ENCODE measurements around the gene IFTAP.

The IFTAP gene

GRCh38 chr11:36598051-36598450 is 3.7 kb downstream of the IFTAP start, which contains the start of gene RAG2:
TSS of gene RAG2 (minus strand) at chr11:36598236. CDS start at chr11:36594168, 4,068 bp downstream.
- no peak for DNase-seq (ENCODE audit: low spot score)

GRCh38 chr11:36600180-36600579 is 5.9 kb downstream of the IFTAP start:
- DNase-seq (ENCODE audit: low spot score): peak; percentile 28

- no peak for DNase-seq (ENCODE audit: low spot score)
These were observed 6.9 kb downstream of the IFTAP start for GRCh38 chr11:36601155-36601554.

GRCh38 chr11:36602135-36602534 is 7.8 kb downstream of the IFTAP start:
- no peak for DNase-seq (ENCODE audit: low spot score)

- DNase-seq (ENCODE audit: low spot score): no peak
These were observed 11.2 kb downstream of the IFTAP start for GRCh38 chr11:36605221-36606216.

- no peak for DNase-seq (ENCODE audit: low spot score)
These were observed 14.3 kb downstream of the IFTAP start for GRCh38 chr11:36608491-36609199.

- DNase-seq (ENCODE audit: low spot score): no peak
These were observed 15.1 kb downstream of the IFTAP start for GRCh38 chr11:36609383-36609782.

GRCh38 chr11:36615826-36616225 is 21.5 kb downstream of the IFTAP start:
- DNase-seq (ENCODE audit: low spot score): no peak

GRCh38 chr11:36617543-36618362 is 23.5 kb downstream of the IFTAP start:
- DNase-seq (ENCODE audit: low spot score): no peak

GRCh38 chr11:36618363-36619047 is 24.2 kb downstream of the IFTAP start:
- DNase-seq (ENCODE audit: low spot score): no peak

GRCh38 chr11:36619502-36619901 is 25.2 kb downstream of the IFTAP start:
- DNase-seq (ENCODE audit: low spot score): no peak

GRCh38 chr11:36620246-36620645 is 25.9 kb downstream of the IFTAP start:
- DNase-seq (ENCODE audit: low spot score): no peak

GRCh38 chr11:36622431-36623136 is 28.3 kb downstream of the IFTAP start:
- DNase-seq (ENCODE audit: low spot score): no peak

- no peak for DNase-seq (ENCODE audit: low spot score)
These were observed 29.2 kb downstream of the IFTAP start for GRCh38 chr11:36623494-36623893.

- DNase-seq (ENCODE audit: low spot score): no peak
These were observed 32.7 kb downstream of the IFTAP start for GRCh38 chr11:36627006-36627405.

GRCh38 chr11:36627471-36627870 is 33.2 kb downstream of the IFTAP start:
- no peak for DNase-seq (ENCODE audit: low spot score)

- no peak for DNase-seq (ENCODE audit: low spot score)
These were observed 33.8 kb downstream of the IFTAP start for GRCh38 chr11:36628141-36628540.

GRCh38 chr11:36628765-36629244 is 34.5 kb downstream of the IFTAP start:
- no peak for DNase-seq (ENCODE audit: low spot score)

- no peak for DNase-seq (ENCODE audit: low spot score)
These were observed 37.5 kb downstream of the IFTAP start for GRCh38 chr11:36631774-36632173.

- DNase-seq (ENCODE audit: low spot score): no peak
These were observed 41.0 kb downstream of the IFTAP start for GRCh38 chr11:36635066-36635862.
